ENCODE measurements around the gene SLC51B. TPM values are rescaled to one million over a fixed set of nuclear protein-coding genes. Genes with fewer than 3 reads are reported as not detected.

SLC51B gene
- total and polyA plus RNA-seq, 2 of the 4 experiments (the other 2 are of a cell fraction): not detected

DNA sequence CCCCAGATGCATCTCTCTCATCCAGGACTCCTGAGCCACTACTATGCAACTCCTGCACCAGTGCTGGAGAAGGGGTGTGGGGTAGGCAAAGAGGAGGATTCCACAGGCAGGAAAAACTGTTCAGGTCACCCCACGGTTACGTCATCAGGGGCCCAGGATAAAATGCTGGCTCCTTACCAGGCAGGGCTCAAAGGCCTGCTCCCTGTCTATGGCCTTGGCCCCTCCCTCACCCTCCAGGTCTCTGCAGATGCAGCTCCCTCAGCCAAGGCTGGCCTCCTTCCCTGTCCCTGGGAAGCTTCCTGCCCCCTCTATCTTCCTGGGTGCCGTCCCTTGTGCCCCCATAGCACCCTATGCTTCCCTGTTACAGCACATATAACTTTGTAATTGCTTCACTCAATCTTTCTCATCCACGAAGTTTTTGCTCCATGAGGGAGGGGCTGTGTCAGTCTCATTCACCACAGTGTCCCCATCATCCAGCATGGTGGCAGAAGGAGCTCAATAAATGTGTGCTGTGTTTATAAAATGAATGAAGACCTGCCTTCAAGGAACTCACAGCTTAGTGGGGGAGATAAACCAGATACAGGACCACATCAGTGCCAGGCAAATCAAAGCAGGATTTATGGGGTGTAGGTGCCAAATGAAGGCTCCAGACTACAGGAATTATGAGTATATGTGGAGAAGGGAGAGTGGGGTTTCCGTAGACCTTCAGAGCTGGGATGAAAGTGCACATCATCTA lies 50.0 kb downstream of the SLC51B start:
- DNase-seq: no peak
- no peak; the same call in 1 of the 2 replicates for ATAC-seq (ENCODE audit: low read depth)
- in situ Hi-C loops (cut with MboI; ENCODE audit: low sequenced_read_pairs): no loop called here

More for the DNA sequence above, 50.0 kb downstream of the SLC51B start:
- no peak overlapping the region for H4K91ac ChIP-seq (ENCODE audit: insufficient read depth, low read depth, low read length)
- CTCF ChIA-PET: no interaction called here
- H4K8ac ChIP-seq (ENCODE audit: low read depth in 2 of 2, low read length in 2 of 2): no peak overlapping the region
- intact Hi-C loops (cut with micrococcal nuclease) (no loop called here), dilution Hi-C loops (cut with HindIII; ENCODE audit: low sequenced_read_pairs, unreplicated experiment) (no loop called here)
- peaks cover 10% of the 10 kb centered on the region for H3K4me1 ChIP-seq (ENCODE audit: control insufficient read depth, insufficient read depth, low read length)
- no peak overlapping the region for H2BK5ac ChIP-seq (ENCODE audit: low read depth, low read length, poor library complexity, severe bottlenecking)
- no CpG with 5 or more reads among the region's 5 CpGs for WGBS, 2 experiments (ENCODE audit: extremely low coverage in 2 of 2, insufficient read length in 1 of 2)
- no peak overlapping the region for H3K9ac ChIP-seq (ENCODE audit: low read depth, low read length)
- H2BK15ac ChIP-seq (ENCODE audit: low read depth, low read length): no peak overlapping the region
- no peak overlapping the region for H3K18ac ChIP-seq (ENCODE audit: low read depth, low read length)
- BruUV-seq (replicated peaks): no TSS peak
- H3K56ac ChIP-seq (ENCODE audit: extremely low read depth, insufficient read depth, low read length): no peak overlapping the region
- no peak overlapping the region for H2AK9ac ChIP-seq (replicated peaks; ENCODE audit: low read depth, low read length, poor library complexity)
- H3K27ac ChIP-seq (ENCODE audit: insufficient read depth, low read length): no peak overlapping the region
- no peak overlapping the region for H3K4me2 ChIP-seq (ENCODE audit: low read depth, low read length)
- H3K27me3 ChIP-seq (ENCODE audit: control insufficient read depth, insufficient read depth, low read length): no peaks in the 10 kb centered on the region
- H2AFZ ChIP-seq (replicated peaks; ENCODE audit: low read length, poor library complexity): no peak overlapping the region
- no peak overlapping the region for H2BK20ac ChIP-seq (ENCODE audit: low read depth, low read length)
- no peak overlapping the region for H3K14ac ChIP-seq (replicated peaks; ENCODE audit: low read depth, low read length)
- H3K4me3 ChIP-seq (ENCODE audit: insufficient read depth, low read depth, low read length): no peak overlapping the region
- no peak overlapping the region for H4K5ac ChIP-seq (ENCODE audit: low read depth, low read length)
- H3K9me1 ChIP-seq (ENCODE audit: insufficient read depth, low read length): no peaks in the 10 kb centered on the region
- H3K79me1 ChIP-seq (ENCODE audit: low read depth in 1 of 2, low read length in 2 of 2): no peaks in the 10 kb centered on the region
- H2AK5ac ChIP-seq (ENCODE audit: low read depth, low read length): no peak overlapping the region
- H3K9me3 ChIP-seq (ENCODE audit: control insufficient read depth, insufficient read depth, low read length): no peaks in the 10 kb centered on the region
- H3K4ac ChIP-seq (ENCODE audit: low read depth, low read length): no peak overlapping the region
- peaks cover 20% of the 10 kb centered on the region for H3K36me3 ChIP-seq (ENCODE audit: control insufficient read depth, insufficient read depth, low read length)
- POLR2A ChIA-PET (ENCODE audit: unreplicated experiment): no interaction called here
- TF ChIP-seq RFX5 (IDR thresholded peaks at IDR 0.05; ENCODE audit: low read depth, low read length): no peak
- no peak for TF ChIP-seq RCOR1 (IDR thresholded peaks at IDR 0.05; ENCODE audit: insufficient replicate concordance, low read length)
- no peak for TF ChIP-seq MAZ (IDR thresholded peaks at IDR 0.05; ENCODE audit: borderline replicate concordance, low read depth, low read length)
- TF ChIP-seq RAD21 (IDR thresholded peaks at IDR 0.05; ENCODE audit: low read length): no peak
- no peak for TF ChIP-seq BHLHE40 (IDR thresholded peaks at IDR 0.05; ENCODE audit: low read depth, low read length)
- TF ChIP-seq MAFK (IDR thresholded peaks at IDR 0.05; ENCODE audit: low read depth, low read length): no peak
- TF ChIP-seq CEBPB (IDR thresholded peaks at IDR 0.05; ENCODE audit: low read depth, low read length): no peak
- TF ChIP-seq CHD1 (IDR thresholded peaks at IDR 0.05; ENCODE audit: low read depth, low read length): no peak
- TF ChIP-seq, protein P1, sequence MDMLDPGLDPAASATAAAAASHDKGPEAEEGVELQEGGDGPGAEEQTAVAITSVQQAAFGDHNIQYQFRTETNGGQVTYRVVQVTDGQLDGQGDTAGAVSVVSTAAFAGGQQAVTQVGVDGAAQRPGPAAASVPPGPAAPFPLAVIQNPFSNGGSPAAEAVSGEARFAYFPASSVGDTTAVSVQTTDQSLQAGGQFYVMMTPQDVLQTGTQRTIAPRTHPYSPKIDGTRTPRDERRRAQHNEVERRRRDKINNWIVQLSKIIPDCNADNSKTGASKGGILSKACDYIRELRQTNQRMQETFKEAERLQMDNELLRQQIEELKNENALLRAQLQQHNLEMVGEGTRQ (IDR thresholded peaks at IDR 0.05; ENCODE audit: low read depth, low read length): no peak
- TF ChIP-seq MXI1 (IDR thresholded peaks at IDR 0.05; ENCODE audit: borderline replicate concordance, low read depth, low read length): no peak
- TF ChIP-seq NFE2L2 (IDR thresholded peaks at IDR 0.05; ENCODE audit: low read depth, low read length): no peak
- TF ChIP-seq SMC3 (IDR thresholded peaks at IDR 0.05; ENCODE audit: low read depth, low read length): no peak
- TF ChIP-seq, protein P2, sequence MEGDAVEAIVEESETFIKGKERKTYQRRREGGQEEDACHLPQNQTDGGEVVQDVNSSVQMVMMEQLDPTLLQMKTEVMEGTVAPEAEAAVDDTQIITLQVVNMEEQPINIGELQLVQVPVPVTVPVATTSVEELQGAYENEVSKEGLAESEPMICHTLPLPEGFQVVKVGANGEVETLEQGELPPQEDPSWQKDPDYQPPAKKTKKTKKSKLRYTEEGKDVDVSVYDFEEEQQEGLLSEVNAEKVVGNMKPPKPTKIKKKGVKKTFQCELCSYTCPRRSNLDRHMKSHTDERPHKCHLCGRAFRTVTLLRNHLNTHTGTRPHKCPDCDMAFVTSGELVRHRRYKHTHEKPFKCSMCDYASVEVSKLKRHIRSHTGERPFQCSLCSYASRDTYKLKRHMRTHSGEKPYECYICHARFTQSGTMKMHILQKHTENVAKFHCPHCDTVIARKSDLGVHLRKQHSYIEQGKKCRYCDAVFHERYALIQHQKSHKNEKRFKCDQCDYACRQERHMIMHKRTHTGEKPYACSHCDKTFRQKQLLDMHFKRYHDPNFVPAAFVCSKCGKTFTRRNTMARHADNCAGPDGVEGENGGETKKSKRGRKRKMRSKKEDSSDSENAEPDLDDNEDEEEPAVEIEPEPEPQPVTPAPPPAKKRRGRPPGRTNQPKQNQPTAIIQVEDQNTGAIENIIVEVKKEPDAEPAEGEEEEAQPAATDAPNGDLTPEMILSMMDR (conservative IDR thresholded peaks at IDR 0.05; ENCODE audit: low read depth, low read length): no peak
- TF ChIP-seq, protein P3, sequence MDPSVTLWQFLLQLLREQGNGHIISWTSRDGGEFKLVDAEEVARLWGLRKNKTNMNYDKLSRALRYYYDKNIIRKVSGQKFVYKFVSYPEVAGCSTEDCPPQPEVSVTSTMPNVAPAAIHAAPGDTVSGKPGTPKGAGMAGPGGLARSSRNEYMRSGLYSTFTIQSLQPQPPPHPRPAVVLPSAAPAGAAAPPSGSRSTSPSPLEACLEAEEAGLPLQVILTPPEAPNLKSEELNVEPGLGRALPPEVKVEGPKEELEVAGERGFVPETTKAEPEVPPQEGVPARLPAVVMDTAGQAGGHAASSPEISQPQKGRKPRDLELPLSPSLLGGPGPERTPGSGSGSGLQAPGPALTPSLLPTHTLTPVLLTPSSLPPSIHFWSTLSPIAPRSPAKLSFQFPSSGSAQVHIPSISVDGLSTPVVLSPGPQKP (IDR thresholded peaks at IDR 0.05; ENCODE audit: borderline replicate concordance, low read depth, low read length): no peak
- no peak for TF ChIP-seq FOS (IDR thresholded peaks at IDR 0.05; ENCODE audit: low read depth, low read length)
- no peak for TF ChIP-seq POLR2A (IDR thresholded peaks at IDR 0.05; ENCODE audit: low read depth, low read length)
- no peak overlapping the region for H2BK120ac ChIP-seq (ENCODE audit: low read depth, low read length)
- no peaks in the 10 kb centered on the region; the same call in 1 of the 2 replicates for H4K20me1 ChIP-seq (ENCODE audit: insufficient read depth, low read length)
- no peak overlapping the region for H3K23ac ChIP-seq (ENCODE audit: low read depth, low read length)

Data from IMR-90 (cell line).